IMR-90 (cell line): ENCODE measurements around the gene SEC22A. TPM values are rescaled to one million over a fixed set of nuclear protein-coding genes. Genes with fewer than 3 reads are reported as not detected.

Experiments used
- ATAC-seq: fragments of 200-7000 bp; cut with Tn5 transposase; 2 replicates; pipeline ENCODE4 v1.9.1; 2020; ENCODE audit warnings: low read depth, mild to moderate bottlenecking, moderate library complexity
- BruUV-seq: library from RNA; stranded (reverse); fragments of 400-500 nt; replicated peaks from 2 replicates; lab custom pipeline; 2021; lab: Mats Ljungman, UMichigan
- CTCF ChIA-PET: fragments of 300-600 bp; formaldehyde crosslinking; extraction: SDS; loops from one replicate; lab custom pipeline; 2021; ENCODE audit warnings: antibody characterized with exemption; lab: Yijun Ruan, JAX
- POLR2A ChIA-PET: fragments of 300-600 bp; sonication (Branson Sonifier 250); formaldehyde crosslinking; loops from one replicate; lab custom pipeline; 2022; ENCODE audit warnings: antibody characterized with exemption; ENCODE audit not compliant: unreplicated experiment; lab: Charles Lee
- DNase-seq: peaks from one replicate; pipeline ENCODE4 v3.0.0; 2013
- H2AFZ ChIP-seq: replicated peaks from 2 replicates; pipeline ENCODE3; 2013; ENCODE audit warnings: low read length, mild to moderate bottlenecking; ENCODE audit not compliant: poor library complexity
- H2AK5ac ChIP-seq: 2 replicates; pipeline ENCODE4 v1.6.1; 2013; ENCODE audit warnings: low read depth, low read length, inconsistent platforms
- H2AK9ac ChIP-seq: replicated peaks from 2 replicates; pipeline ENCODE3; 2013; ENCODE audit warnings: mild to moderate bottlenecking, low read depth, low read length, moderate library complexity; ENCODE audit not compliant: poor library complexity
- H2BK120ac ChIP-seq: 2 replicates; pipeline ENCODE4 v1.6.1; 2013; ENCODE audit warnings: low read depth, low read length, inconsistent platforms
- H2BK15ac ChIP-seq: 3 replicates; pipeline ENCODE4 v1.6.1; 2013; ENCODE audit warnings: low read depth, low read length, inconsistent platforms
- H2BK20ac ChIP-seq: 2 replicates; pipeline ENCODE4 v1.6.1; 2013; ENCODE audit warnings: low read depth, mild to moderate bottlenecking, inconsistent platforms, low read length, moderate library complexity
- H2BK5ac ChIP-seq: 2 replicates; pipeline ENCODE4 v1.6.1; 2013; ENCODE audit warnings: mild to moderate bottlenecking, low read depth, low read length, inconsistent platforms; ENCODE audit not compliant: poor library complexity, severe bottlenecking
- H3K14ac ChIP-seq: replicated peaks from 2 replicates; pipeline ENCODE4 v1.6.1; 2013; ENCODE audit warnings: low read depth, low read length, inconsistent platforms
- H3K18ac ChIP-seq: 2 replicates; pipeline ENCODE4 v1.6.1; 2013; ENCODE audit warnings: low read depth, low read length, control low read depth
- H3K23ac ChIP-seq: 2 replicates; pipeline ENCODE4 v1.6.1; 2013; ENCODE audit warnings: low read depth, low read length, inconsistent platforms
- H3K27ac ChIP-seq: 2 replicates; pipeline ENCODE4 v1.5.1; 2013; ENCODE audit warnings: mild to moderate bottlenecking, control low read depth, low read length; ENCODE audit not compliant: insufficient read depth
- H3K27me3 ChIP-seq: 2 replicates; pipeline ENCODE4 v1.6.1; 2013; ENCODE audit warnings: low read length; ENCODE audit not compliant: control insufficient read depth, insufficient read depth
- H3K36me3 ChIP-seq: 2 replicates; pipeline ENCODE4 v1.6.1; 2013; ENCODE audit warnings: low read length, mixed read lengths; ENCODE audit not compliant: control insufficient read depth, insufficient read depth
- H3K4ac ChIP-seq: 2 replicates; pipeline ENCODE4 v1.6.1; 2013; ENCODE audit warnings: low read depth, low read length, inconsistent platforms
- H3K4me1 ChIP-seq: 2 replicates; pipeline ENCODE4 v1.6.1; 2013; ENCODE audit warnings: low read length, mixed read lengths; ENCODE audit not compliant: control insufficient read depth, insufficient read depth
- H3K4me2 ChIP-seq: 2 replicates; pipeline ENCODE4 v1.6.1; 2013; ENCODE audit warnings: low read depth, mild to moderate bottlenecking, control low read depth, low read length, moderate library complexity
- H3K4me3 ChIP-seq: 2 replicates; pipeline ENCODE4 v1.5.1; 2013; ENCODE audit warnings: low read depth, mild to moderate bottlenecking, control low read depth, low read length, moderate library complexity; ENCODE audit not compliant: insufficient read depth
- H3K56ac ChIP-seq: 2 replicates; pipeline ENCODE4 v1.6.1; 2013; ENCODE audit warnings: low read length, inconsistent platforms; ENCODE audit not compliant: insufficient read depth; ENCODE audit errors: extremely low read depth
- H3K79me1 ChIP-seq, 2 experiments: 2 replicates each; pipeline ENCODE4 v1.6.1; 2013; ENCODE audit warnings: low read length in 2 of 2, inconsistent platforms in 1 of 2, low read depth in 1 of 2
- H3K9ac ChIP-seq: 2 replicates; pipeline ENCODE4 v1.6.1; 2013; ENCODE audit warnings: low read depth, low read length, control low read depth
- H3K9me1 ChIP-seq: 2 replicates; pipeline ENCODE4 v1.6.1; 2013; ENCODE audit warnings: low read length, inconsistent platforms; ENCODE audit not compliant: insufficient read depth
- H3K9me3 ChIP-seq: 2 replicates; pipeline ENCODE4 v1.6.1; 2013; ENCODE audit warnings: low read length; ENCODE audit not compliant: control insufficient read depth, insufficient read depth
- H4K20me1 ChIP-seq: 2 replicates; pipeline ENCODE4 v1.6.1; 2013; ENCODE audit warnings: low read length, inconsistent platforms; ENCODE audit not compliant: insufficient read depth
- H4K5ac ChIP-seq: 2 replicates; pipeline ENCODE4 v1.6.1; 2013; ENCODE audit warnings: mild to moderate bottlenecking, low read depth, low read length, control low read depth
- H4K8ac ChIP-seq, 2 experiments: 2 replicates each; pipeline ENCODE4 v1.6.1; 2013; ENCODE audit warnings: low read depth in 2 of 2, low read length in 2 of 2, control low read depth in 1 of 2, inconsistent platforms in 1 of 2
- H4K91ac ChIP-seq: 2 replicates; pipeline ENCODE4 v1.6.1; 2013; ENCODE audit warnings: low read depth, low read length, inconsistent platforms; ENCODE audit not compliant: insufficient read depth
- CEBPB ChIP-seq: IDR thresholded peaks from 2 replicates; pipeline ENCODE4 v1.6.1; 2012; ENCODE audit warnings: low read depth, low read length, improper control_type of control experiment
- MXI1 ChIP-seq: IDR thresholded peaks from 2 replicates; pipeline ENCODE4 v1.6.1; 2012; ENCODE audit warnings: low read depth, mild to moderate bottlenecking, low read length, moderate library complexity, borderline replicate concordance
- WGBS, 2 experiments: methylation state at CpG; one replicate each; pipeline versions ENCODE4 v1.1.5 to v1.1.7; 2013; ENCODE audit warnings: missing lambda C conversion rate in 2 of 2; ENCODE audit not compliant: insufficient read length in 1 of 2; ENCODE audit errors: extremely low coverage in 2 of 2; 5-methylcytosine and 5-hydroxymethylcytosine counted together
- dilution Hi-C: fragments of 300-500 bp; cut with HindIII; formaldehyde crosslinking; loops from one replicate; pipeline ENCODE4 v1.14.3; 2018; ENCODE audit warnings: low sequenced_read_pairs; ENCODE audit not compliant: unreplicated experiment
- in situ Hi-C: fragments of 300-500 bp; cut with MboI; formaldehyde crosslinking; loops from 3 replicates; pipeline ENCODE4 v1.14.3; 2019; ENCODE audit warnings: low sequenced_read_pairs, inconsistent platforms, mixed read lengths
- intact Hi-C: fragments of 100-400 bp; cut with micrococcal nuclease; formaldehyde crosslinking; loops from 2 replicates; pipeline ENCODE4 v1.10.0; 2022
- polyA plus RNA-seq, 3 experiments: library from polyadenylated mRNA; depleted of rRNA; stranded (reverse); fragments of >200 nt; gene quantifications; 2 replicates each; pipeline ENCODE4 v1.2.3, GENCODE V29; 2012; ENCODE audit warnings: low replicate concordance in 1 of 3
- total RNA-seq: library from RNA; depleted of rRNA; stranded (reverse); fragments of >200 nt; gene quantifications from 2 replicates; pipeline ENCODE4 v1.2.3, GENCODE V29; 2012

Gene SEC22A
- total and polyA plus RNA-seq, 2 of the 4 experiments (the other 2 are of a cell fraction), result 17.5 to 36.0 TPM

DNA sequence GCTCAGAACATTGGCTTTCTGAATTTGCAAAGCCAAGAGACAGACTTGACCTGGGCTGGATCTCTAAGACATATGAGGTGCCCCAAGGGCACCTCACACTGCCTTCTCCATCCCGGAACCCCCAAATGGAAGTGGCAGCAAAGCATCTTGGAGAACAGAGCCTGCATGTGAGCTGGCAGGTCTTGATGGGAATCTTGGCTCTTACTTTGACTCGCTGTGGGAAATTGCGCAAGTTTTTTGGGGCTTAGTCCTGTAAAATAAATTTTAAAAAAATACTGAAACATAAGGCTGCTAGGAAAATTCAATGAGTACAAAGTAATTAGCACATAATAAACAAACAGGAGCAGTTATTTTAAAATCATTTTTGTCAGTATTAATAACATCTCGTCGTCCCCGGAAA, 13.7 kb upstream of the SEC22A start:
- Histone ChIP-seq H4K8ac (no peak overlapping the region), H2BK5ac (no peak overlapping the region), H4K5ac (no peak overlapping the region), H2BK20ac (no peak overlapping the region), H3K18ac (no peak overlapping the region), H3K56ac (no peak overlapping the region), H2BK15ac (no peak overlapping the region), H2BK120ac (no peak overlapping the region), H3K79me1 (no peaks in the 10 kb centered on the region), H3K27me3 (no peaks in the 10 kb centered on the region), H3K27ac (no peak overlapping the region), H3K4me1 (no peaks in the 10 kb centered on the region), H3K36me3 (no peaks in the 10 kb centered on the region), H3K9me3 (no peaks in the 10 kb centered on the region), H4K20me1 (no peaks in the 10 kb centered on the region), H3K14ac (0 out of 2 replicates have a peak overlapping the region, but pooled peaks have one; percentile 22), H3K4me2 (no peak overlapping the region), H3K9me1 (no peaks in the 10 kb centered on the region), H3K23ac (no peak overlapping the region), H3K4me3 (no peak overlapping the region), H2AFZ (no peak overlapping the region), H4K91ac (no peak overlapping the region), H2AK5ac (no peak overlapping the region), H3K4ac (no peak overlapping the region), H3K9ac (no peak overlapping the region), H2AK9ac (no peak overlapping the region)
- TF ChIP-seq MXI1 (no peak), CEBPB (peak; percentile 83)
- no TSS peak for BruUV-seq
- ChIA-PET CTCF (no interaction called here), POLR2A (no interaction called here)
- ATAC-seq (no peak), DNase-seq (peak; percentile 4)
- intact Hi-C loops, result no loop called here
- dilution Hi-C loops, result no loop called here
- in situ Hi-C loops, result no loop called here
- WGBS, 2 experiments, result no CpG with 5 or more reads among the region's 6 CpGs
